DMS79 (cell line): ENCODE data around the gene CEP350.

ENCODE experiments used
- DNase-seq: peaks from one replicate; lab custom pipeline; 2025; lab: John Stamatoyannopoulos, UW

The CEP350 gene, protein sequence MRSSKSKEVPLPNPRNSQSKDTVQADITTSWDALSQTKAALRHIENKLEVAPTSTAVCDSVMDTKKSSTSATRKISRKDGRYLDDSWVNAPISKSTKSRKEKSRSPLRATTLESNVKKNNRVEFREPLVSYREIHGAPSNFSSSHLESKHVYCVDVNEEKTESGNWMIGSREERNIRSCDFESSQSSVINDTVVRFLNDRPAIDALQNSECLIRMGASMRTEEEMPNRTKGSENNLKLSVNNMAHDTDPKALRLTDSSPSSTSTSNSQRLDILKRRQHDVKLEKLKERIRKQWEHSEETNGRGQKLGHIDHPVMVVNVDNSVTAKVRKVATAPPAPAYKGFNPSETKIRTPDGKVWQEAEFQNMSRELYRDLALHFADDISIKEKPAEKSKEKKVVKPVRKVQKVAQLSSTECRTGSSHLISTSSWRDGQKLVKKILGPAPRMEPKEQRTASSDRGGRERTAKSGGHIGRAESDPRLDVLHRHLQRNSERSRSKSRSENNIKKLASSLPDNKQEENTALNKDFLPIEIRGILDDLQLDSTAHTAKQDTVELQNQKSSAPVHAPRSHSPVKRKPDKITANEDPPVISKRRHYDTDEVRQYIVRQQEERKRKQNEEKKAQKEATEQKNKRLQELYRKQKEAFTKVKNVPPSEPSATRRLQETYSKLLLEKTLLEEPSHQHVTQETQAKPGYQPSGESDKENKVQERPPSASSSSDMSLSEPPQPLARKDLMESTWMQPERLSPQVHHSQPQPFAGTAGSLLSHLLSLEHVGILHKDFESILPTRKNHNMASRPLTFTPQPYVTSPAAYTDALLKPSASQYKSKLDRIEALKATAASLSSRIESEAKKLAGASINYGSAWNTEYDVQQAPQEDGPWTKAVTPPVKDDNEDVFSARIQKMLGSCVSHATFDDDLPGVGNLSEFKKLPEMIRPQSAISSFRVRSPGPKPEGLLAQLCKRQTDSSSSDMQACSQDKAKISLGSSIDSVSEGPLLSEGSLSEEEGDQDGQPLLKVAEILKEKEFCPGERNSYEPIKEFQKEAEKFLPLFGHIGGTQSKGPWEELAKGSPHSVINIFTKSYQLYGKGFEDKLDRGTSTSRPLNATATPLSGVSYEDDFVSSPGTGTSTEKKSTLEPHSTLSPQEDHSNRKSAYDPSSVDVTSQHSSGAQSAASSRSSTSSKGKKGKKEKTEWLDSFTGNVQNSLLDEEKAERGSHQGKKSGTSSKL (N-terminal part only)

DNA sequence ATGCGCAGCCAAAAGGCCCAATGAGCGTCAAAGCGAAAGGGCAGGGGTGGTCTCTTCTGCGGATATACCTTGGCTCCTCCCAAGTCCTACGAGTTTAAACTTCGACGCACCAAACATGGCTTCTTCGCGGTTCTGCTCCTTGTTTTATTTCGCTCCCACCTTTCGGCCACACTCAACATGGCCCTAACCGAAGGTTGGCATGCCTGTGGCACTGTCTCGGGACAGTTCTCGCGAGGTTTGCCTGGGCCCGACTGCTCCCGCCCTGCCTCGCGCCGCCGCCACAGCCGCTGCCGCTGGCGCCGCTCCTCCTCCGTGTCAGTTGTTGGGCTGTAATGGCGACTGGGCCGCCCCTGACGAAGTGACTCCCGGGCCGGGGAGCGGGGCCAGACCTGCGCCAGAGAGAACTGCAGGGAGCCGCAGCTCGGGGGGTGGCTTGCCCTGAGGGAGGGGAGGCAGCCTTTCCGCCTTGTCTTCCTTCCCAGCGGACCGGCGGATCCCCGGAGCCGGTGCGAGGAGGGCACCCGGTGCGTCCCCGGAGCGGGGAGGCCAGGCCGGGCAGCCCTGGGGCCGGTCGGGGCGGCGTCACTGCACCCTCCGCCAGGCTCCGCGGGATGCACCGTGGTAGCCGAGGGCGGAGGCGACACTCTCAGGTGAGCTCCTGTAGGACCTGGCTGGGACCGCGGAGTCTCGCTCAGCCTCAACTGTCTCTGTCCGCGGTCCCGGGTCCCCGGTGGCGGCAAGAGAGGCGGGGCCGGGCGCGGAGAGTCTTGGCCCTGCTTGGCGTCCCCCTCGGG lies at the start of gene CEP350:
TSS of gene CEP350 (plus strand) at position 318 of the 794 bp plus-strand sequence. CDS start 31,372 bp downstream, outside the sequence.
- peak; percentile 99 for DNase-seq

DNA sequence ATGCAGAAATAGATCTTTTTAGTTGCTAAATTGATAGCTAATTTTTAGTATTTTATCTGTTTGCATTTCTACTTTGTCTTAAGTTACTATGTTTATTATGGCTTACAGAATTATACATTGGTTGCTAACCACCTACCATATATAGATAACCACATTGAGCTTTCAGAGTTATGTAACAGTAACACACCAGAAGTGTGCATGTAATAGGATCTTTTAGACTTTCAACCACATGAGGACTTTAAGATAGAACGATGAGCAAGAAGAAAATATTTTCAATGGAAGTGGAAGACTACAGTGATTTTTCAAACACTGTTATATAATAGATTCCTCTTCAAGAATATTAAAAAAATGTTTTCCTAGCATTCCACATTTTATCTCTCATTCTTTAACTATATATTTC lies 43.7 kb upstream of the CEP350 start:
- DNase-seq: no peak

DNA sequence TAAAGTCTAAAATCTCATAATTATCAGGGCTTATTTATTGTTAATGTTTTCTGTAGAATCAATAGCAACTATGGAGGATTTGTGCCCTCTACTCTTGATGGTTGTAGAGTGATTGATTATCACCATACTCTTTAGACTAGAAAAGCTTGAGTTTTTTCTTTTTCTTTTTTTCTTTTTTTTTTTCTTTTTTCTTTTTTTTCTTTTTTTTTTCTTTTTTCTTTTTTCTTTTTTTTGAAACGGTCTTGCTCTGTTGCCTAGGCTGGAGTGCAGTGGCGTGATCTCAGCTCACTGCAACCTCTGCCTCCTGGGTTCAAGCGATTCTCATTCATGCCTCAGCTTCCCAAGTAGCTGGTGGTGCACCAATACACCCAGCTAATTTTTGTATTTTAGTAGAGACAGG lies 42.8 kb upstream of the CEP350 start:
- no peak for DNase-seq

DNA sequence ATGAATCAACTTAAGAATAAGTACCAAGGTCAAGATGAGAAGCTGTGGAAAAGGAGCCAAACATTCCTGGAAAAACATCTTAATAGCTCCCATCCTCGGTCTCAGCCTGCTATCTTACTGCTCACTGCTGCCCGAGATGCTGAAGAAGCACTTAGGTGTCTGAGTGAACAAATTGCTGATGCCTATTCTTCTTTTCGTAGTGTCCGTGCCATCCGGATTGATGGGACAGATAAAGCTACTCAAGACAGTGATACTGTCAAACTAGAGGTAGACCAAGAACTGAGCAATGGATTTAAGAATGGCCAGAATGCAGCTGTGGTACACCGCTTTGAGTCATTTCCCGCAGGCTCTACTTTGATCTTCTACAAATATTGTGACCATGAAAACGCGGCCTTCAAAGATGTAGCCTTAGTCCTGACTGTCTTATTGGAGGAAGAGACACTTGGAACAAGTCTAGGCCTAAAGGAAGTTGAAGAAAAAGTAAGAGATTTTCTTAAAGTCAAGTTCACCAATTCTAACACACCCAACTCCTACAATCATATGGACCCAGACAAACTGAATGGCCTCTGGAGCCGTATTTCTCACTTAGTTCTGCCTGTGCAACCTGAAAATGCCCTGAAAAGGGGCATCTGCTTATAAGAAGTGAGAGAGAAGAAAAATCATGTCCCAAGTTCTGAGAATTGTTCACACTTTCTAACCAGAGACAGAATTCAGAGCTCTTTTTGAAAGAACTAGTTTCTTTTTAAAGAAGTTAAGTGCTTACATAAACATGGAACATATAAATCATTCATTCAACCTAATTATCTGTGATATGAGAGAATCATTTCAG lies 36.8 kb upstream of the CEP350 start:
- DNase-seq: no peak

DNA sequence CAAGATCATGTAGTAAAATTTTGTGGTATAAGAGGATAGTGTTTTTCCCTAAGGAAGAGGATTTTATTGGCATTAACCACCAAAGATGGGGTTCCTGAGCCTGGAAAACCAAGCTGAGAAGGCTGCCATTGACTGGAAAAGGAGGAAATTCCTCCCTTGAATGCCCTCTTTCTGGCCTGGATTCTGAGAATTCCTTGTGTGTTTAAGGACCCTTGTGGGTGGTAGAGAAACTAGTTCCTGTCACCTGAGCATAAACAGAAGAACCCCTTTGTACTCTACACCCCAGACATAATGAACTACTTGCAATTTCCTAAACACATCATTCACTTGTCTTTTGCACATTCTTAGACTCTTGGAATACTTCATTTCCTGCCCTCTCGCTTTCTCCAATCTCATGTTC lies 33.1 kb upstream of the CEP350 start:
- no peak for DNase-seq

DNA sequence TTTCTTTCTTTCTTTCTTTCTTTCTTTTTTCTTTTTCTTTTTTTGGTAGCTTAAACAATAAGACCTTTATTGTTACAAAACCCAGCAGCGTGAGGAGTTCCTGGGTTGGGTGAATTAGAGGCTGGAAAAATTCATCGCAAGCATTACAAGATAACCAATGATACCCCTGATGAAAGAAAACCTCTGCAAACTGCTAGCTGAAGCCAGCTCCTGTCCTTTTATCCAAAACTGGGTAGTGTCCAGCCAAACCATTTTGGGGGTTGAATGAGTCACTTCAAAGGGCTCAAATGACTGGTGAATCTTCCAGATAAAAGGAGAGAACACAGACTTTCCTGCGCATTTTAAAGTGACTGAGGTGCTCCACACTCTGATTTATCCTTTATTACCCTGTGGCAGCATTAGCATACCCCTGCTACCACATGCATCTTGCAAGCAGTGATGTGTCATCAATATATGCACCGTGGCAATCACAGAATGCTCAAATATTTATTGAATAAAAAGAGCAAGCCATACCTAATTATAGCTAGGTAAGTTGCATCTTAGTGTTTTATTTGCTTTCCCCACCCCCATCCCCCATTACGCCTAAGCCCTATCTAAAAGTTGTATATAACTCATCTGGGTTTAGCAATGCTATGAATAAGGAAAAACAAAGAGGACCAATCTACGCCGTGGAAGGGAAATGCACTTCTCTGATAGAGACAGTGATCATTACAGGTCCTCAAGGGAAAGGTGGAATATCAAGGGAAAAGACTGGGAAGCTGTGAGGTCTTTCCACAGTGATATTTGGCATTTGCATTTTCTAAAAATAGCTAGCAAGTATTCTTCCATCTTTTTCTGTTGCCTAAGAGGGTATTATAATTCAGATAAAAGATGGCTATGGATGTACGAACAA lies 32.4 kb upstream of the CEP350 start:
- DNase-seq: no peak

DNA sequence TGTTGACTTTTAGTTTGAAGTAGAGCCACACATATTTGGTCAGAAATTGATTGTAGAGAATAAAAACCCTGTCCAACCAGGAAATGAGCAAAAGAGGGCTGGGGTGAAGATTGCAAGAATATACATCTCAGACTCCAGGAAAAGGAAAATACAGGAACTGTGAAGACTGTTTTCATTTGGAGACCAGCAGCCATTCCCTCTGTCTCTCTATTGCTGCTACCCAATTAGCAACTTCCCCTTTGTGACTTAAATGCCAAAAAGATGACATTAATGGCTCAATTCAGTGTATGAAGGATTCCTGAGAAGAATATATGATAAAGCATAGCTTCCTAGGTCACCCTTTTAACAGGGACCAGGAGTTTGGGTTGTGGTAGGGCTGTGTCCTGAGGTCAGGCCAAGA lies 31.6 kb upstream of the CEP350 start:
- DNase-seq: no peak

DNA sequence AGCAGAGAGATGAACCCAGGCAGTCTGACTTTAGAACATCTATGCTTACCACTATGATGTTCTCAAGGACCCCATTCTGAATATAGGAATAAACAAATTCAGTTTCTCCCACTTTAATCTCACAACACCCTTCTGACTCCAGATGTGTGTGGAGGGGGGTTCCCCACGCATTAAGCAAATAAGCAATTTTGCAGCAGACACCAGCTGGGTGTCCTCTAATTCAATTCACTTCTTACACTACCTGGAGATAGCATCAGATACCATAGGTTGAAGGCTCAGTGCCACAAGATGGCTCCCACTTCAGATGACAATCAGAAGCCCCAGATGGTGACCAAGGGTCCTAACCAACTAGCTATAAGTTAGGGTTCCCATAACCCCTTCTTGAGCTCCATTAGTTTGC lies 30.3 kb upstream of the CEP350 start:
- no peak for DNase-seq

DNA sequence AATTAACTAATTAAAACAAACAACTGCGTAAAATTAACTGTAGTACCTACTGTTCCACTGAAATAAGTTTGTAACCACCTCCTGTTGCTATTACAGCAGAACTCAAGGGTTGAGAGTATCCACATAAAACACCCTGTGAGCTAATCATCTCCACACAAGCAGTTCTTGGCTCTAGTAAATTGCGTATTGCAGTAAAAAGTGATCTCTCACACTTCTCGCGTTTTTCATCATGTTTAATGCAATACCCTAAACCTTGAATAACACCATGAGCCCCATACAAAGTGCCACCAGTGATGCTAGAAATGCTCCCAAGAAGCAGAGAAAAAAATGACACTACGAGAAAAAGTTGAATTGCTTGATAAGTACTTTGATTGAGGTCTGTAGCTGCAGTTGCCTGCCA lies 29.3 kb upstream of the CEP350 start:
- DNase-seq: no peak

DNA sequence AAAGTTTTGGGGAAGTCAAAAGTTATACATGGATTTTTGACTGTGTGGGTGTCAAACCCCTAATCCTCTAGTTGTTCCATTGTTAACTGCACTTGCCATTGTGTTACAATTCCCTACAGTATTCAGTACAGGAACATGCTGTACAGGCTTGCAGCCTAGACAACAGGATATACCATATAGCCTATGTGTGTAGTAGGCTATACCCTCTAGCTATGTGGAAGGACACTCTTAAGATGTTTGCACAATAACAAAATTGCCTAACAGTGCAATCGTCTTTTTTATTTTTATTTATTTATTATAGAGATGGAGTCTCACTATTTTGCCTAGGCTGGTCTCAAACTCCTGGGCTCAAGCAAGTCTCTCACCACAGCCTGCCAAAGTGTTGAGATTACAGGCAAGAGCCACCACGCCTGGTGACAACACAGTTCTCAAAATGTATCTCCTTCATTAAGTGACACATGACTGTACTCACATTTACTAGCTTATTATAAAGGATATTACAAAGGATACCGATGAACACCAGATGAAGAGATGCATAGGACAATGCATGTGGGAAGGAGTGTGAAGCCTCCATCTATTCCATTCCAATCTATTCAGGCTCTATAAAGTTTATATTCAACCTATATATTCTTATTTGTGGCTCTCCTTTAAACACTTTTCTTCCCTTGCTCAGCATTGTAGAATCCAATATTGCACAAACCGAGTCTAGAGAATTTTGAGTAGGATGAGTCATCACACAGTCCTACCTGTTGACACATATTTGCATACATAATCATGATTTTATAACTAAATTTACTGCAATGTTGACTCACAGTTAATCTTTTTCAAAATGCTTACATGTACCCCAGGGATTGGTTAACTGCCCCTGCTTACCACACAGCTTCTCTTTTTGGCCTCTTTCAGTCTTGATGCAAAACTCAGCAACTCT lies 28.4 kb upstream of the CEP350 start:
- DNase-seq: no peak

DNA sequence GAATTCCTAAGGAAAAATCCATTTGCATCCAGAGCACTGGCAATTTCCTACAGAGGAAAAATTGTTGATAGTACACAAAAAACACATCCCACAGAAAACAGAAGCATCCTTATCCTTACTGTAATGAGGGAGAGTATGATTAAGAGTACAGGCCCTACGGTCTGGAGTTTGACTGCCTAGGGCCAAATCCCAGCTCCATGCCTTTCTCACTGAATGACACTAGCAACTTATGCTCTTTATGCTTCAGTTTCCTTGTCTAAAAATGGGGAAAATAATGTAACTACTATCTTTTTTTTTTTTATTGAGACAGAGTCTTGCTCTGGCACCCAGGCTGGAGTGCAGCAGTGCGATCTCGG lies 27.8 kb upstream of the CEP350 start:
- DNase-seq: no peak

DNA sequence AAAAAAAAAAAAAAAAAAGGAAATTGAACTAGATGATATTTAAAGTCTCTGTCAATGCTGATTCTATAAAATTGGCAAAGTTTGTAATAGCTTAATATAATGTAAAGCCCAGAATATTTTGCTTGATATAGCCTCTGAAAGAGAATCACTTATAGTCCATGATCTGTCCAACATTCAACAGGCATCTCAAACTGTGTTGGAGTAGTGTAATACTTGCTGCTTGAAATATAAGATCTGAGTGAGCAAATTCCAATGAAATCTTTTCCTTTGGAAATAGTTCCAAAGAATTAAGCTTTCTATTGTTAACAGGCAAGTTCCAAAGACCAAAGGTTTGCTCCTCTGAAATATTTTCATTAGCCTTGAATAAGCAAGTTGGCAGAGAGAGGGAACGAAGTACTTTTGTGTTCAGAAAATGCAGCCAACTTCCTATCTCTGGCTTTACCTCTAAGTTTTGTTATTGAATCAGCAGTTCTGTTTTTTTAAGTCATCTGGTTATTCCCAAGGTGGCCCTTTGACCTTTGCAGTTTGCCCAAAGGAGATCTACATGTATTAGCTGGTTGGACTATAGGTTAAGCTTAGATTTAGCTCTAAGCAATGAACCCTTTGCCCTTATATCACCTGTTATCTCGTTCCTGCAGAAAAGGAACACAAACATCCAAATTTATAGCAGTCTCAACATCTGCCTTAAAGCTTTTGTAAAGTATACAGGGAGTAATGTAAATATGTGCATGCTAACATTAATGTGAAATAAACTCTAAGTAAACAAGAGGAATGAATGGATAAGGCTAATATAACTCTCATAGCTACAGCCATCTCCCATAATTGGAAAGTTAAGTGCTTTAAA lies 24.4 kb upstream of the CEP350 start:
- no peak for DNase-seq

DNA sequence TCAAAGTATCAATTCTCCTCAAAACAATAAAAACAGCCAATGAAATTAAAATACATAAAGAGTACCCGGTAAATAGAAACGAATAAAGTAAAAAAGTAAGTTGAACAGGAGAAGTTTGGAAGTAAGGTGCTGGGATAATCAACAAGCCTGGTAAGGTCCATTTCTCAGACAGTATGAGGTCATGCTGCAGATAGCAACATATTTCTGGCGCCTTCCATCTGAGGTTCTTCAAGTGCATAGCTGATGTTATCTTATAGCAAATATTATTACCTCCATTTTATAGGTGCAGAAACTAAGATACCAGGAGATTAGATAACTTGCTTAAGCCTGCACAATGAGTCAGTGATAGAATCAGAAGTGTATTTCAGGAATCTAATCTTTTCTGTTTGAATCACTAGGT lies 23.7 kb upstream of the CEP350 start:
- no peak for DNase-seq

DNA sequence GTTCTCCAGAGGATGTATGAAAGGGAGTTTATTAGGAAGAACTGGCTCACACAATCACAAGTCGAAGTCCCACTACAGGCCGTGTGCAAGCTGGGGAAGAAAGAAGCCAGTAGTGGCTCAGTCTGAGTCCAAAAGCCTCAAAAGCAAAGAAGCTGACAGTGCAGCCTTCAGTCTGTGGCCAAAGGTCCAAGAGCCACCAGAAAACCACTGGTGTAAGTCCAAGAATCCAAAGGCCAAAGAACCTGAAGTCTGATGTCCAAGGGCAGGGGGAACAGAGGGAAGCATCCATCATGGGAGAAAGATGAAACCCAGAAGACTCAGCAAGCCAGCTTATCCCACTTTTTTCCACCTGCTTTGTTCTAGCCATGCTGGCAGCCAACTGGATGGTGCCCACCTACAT lies 21.4 kb upstream of the CEP350 start:
- no peak for DNase-seq

DNA sequence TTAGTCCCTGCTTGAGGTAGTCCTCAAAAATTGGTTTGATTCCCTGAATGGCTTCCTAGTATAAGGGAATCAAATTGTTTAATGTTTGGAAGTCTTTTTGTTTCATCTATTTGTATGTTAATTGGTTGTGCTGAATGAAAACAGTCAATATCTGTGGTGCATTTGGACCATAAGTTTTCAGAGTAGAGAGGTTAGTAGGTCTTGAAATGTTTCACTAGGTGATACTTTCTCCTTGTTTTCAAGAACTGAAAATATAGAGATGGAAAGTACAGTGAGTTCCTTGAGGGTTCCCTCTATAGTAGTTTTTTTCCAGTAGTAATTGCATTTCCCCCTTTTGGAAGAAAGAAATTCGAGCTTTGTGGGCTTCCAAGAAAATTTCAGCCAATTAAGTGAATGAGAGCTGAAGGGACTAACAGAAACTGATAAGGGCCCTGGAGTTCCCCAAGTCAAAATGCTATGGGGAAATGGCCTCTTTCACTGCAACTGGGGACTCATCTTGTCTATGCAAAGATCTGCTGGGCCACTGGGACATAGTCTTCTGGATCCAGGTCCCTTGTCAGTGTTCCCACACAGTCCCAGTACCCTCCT lies 18.6 kb upstream of the CEP350 start:
- no peak for DNase-seq

DNA sequence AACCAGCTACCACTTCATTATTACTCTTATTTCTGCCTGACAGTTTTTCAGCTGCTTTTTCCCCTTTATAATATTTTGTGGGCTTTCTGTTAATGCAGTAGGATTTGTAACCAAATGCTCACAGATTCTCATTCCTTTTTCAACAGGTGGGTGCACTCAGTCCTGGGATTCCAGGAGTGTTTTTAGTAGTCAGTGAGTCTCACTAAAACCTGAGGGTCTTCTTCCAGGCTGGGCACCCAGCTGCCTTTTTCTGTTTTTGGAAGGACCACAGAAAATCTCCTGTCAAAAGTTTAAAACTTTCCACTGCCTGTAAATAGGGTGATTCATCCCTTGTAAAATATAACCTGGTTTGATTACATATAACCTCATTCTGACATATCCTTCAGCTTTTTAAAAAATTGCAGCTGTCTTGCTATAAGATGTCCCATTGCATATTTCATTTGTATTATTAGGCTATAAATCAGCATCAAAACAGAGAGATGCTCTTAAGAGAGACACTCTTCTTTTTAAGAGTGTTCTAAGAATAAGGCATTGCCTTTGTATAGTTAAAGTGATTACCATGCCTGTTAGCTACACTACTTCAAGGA lies 16.8 kb upstream of the CEP350 start:
- no peak for DNase-seq

DNA sequence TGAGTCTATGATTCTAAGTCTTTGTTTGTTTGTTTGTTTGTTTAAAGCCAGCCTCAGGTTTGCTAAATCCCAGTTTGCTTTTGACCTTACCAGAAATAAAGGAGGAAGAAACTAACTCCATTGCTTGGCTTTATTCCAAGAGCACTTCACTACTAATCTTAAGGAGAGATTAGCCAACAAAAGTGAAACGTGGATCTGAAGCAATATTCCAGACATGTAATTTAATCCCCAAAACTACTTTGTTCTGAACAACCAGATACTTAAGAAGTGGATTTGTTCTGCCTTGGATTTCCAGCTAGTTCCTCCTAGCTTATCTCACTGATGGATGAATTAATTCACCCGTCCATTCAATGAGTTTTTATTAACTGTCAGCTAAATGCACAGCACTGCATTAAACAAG lies 15.9 kb upstream of the CEP350 start:
- peak; percentile 15 for DNase-seq
